Activated CD4-positive, alpha-beta memory T cell treated with anti-CD3 and anti-CD28 coated beads, Interleukin-2, amount 10 ng/mL, durations not matched to agents 7 days and 5 days (primary cell): Measurements from ENCODE around the gene CELF2. TPM values are rescaled to one million over a fixed set of nuclear protein-coding genes. Genes with fewer than 3 reads are reported as not detected.
A peak's percentile ranks its signal among the peaks of the same experiment; 100 is the strongest.

ENCODE experiments used
- CTCF ChIA-PET: fragments of 350-600 bp; sonication (Branson Sonifier 250); formaldehyde crosslinking; loops from one replicate; lab custom pipeline; 2021; ENCODE audit warnings: antibody characterized with exemption, inconsistent platforms; lab: Charles Lee
- POLR2A ChIA-PET: fragments of 350-600 bp; sonication (Branson Sonifier 250); formaldehyde crosslinking; loops from one replicate; lab custom pipeline; 2021; ENCODE audit warnings: antibody characterized with exemption; lab: Charles Lee
- DNase-seq: peaks from one replicate; pipeline ENCODE4 v3.0.0-alpha.2; 2020
- H3K27ac Mint-ChIP-seq: one replicate; pipeline ENCODE4 v1.8.0; 2021; ENCODE audit warnings: mild to moderate bottlenecking, mixed read lengths
- H3K27me3 Mint-ChIP-seq: one replicate; pipeline ENCODE4 v1.8.0; 2021; ENCODE audit warnings: mixed read lengths
- H3K36me3 Mint-ChIP-seq: one replicate; pipeline ENCODE4 v1.8.0; 2021; ENCODE audit warnings: low read depth, mixed read lengths
- H3K4me1 Mint-ChIP-seq: one replicate; pipeline ENCODE4 v1.8.0; 2021; ENCODE audit warnings: mixed read lengths
- H3K4me3 Mint-ChIP-seq: one replicate; pipeline ENCODE4 v1.8.0; 2021; ENCODE audit warnings: mild to moderate bottlenecking, mixed read lengths
- H3K9me3 Mint-ChIP-seq: one replicate; pipeline ENCODE4 v1.8.0; 2021; ENCODE audit warnings: mixed read lengths
- total RNA-seq, 2 experiments: library from RNA; stranded (reverse); gene quantifications; one replicate each; pipeline ENCODE4 v1.2.3, GENCODE V29; 2021

Gene CELF2
- total RNA-seq, 2 experiments from 2014 or later = 209 to 213 TPM

DNA sequence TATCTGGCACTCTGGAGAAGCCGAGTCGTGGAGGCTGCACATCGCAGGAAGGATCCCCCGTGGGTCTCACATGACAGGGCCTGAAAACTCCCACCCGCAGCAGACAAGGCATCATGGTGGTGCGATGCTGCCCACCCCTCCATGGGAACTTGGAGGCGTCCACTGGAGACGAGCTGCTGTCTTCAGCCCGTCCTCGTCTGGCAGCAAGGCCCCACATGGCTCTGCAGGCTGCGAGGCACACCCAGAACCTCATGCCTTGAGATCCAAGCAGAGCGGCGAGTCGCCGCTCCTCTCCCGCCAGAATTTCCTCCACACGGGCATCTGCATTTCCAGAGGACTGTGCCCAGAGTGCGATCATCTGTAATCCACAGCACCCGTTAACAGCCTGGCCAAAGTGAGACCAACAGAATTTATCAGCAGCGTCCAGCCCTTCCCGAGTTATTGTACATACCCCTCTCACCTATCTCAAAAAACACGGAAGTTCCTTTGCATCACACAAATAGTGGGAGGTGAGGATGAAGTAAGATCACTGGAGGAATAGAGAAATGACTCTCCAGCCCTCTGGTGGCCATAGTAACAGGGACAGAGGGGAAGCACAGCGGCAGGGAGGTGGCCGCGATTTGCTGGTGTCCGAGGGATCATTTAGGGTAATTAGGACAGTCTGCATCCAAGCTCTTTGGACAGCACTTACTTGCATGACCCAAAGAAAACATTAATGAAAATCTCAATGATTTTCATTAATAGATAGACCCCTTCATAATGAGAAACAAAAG is 301.3 kb downstream of the CELF2 start:
- no peaks in the 10 kb centered on the region for H3K27me3 Mint-ChIP-seq
- peaks cover 71% of the 10 kb centered on the region for H3K4me1 Mint-ChIP-seq
- peak; percentile 14 for DNase-seq
- ChIA-PET CTCF (no interaction called here), POLR2A (interaction anchor here (0.8 to 1.5 kb wide), 4 partner anchors 9 to 37 kb away, joined by 3 to 4 read pairs (median 4); no protein-coding TSS in a partner anchor)
- H3K36me3 Mint-ChIP-seq = peaks cover 100% of the 10 kb centered on the region
- H3K27ac Mint-ChIP-seq = peak overlapping the region; percentile 77
- H3K4me3 Mint-ChIP-seq = no peak overlapping the region
- no peaks in the 10 kb centered on the region for H3K9me3 Mint-ChIP-seq

GRCh38 chr10:11319990-11320602 is 302.4 kb downstream of the CELF2 start:
- peak overlapping the region; percentile 77 for H3K27ac Mint-ChIP-seq
- POLR2A ChIA-PET = interaction anchor here (0.5 to 2.1 kb wide), 5 partner anchors 8 to 1303 kb away, joined by 3 to 12 read pairs (median 4); no protein-coding TSS in a partner anchor
- H3K4me1 Mint-ChIP-seq = peaks cover 68% of the 10 kb centered on the region
- H3K27me3 Mint-ChIP-seq = no peaks in the 10 kb centered on the region
- peaks cover 100% of the 10 kb centered on the region for H3K36me3 Mint-ChIP-seq
- peak; percentile 17 for DNase-seq
- peak overlapping the region; percentile 6 for H3K4me3 Mint-ChIP-seq
- H3K9me3 Mint-ChIP-seq = no peaks in the 10 kb centered on the region
- CTCF ChIA-PET = no interaction called here

- peak; percentile 13 for DNase-seq
- peaks cover 64% of the 10 kb centered on the region for H3K4me1 Mint-ChIP-seq
- H3K4me3 Mint-ChIP-seq = no peak overlapping the region
- H3K36me3 Mint-ChIP-seq = peaks cover 100% of the 10 kb centered on the region
- H3K27me3 Mint-ChIP-seq = no peaks in the 10 kb centered on the region
- peak overlapping the region; percentile 77 for H3K27ac Mint-ChIP-seq
- POLR2A ChIA-PET = interaction anchor here (0.5 to 2.1 kb wide), 3 partner anchors 16 to 1303 kb away, joined by 3 to 12 read pairs (median 4); no protein-coding TSS in a partner anchor
- CTCF ChIA-PET = interaction anchor here (0.7 kb wide), 1 partner anchor 25 kb away, joined by 3 read pairs; no protein-coding TSS in a partner anchor
- no peaks in the 10 kb centered on the region for H3K9me3 Mint-ChIP-seq
Measured at GRCh38 chr10:11320809-11321520, 303.3 kb downstream of the CELF2 start.

GRCh38 chr10:11322698-11323097 is 305.0 kb downstream of the CELF2 start:
- H3K9me3 Mint-ChIP-seq = no peaks in the 10 kb centered on the region

DNA sequence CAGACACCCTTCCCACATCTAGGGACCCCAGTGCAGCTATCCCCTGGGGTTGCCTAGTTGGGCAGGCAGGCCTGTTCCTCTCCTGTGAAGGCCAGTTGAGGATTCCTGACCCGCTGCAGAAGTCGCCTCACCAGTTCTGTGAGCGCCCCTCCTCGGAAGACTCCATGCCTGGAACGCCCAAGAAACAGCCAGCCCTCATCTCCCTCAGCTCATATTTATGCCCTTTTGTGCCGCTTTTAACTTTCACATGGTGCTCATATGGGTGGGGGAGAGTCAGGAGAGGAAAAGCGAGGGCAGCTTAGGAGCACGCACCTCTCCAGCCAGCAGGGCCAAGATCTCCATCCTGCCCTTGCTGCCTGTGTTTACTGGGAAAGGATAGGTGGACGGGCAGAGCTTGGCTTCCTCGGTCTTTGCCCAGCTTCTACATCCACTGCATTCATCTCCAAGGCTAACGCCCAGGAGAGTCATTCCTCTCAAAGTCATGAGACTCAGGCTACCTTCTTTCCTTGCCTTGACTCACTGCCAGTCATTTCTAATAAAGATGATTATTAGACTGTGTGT is 307.2 kb downstream of the CELF2 start:
- Mint-ChIP-seq H3K36me3 (peaks cover 97% of the 10 kb centered on the region), H3K4me3 (no peak overlapping the region), H3K27me3 (no peaks in the 10 kb centered on the region), H3K27ac (peak overlapping the region; percentile 12), H3K4me1 (peaks cover 31% of the 10 kb centered on the region), H3K9me3 (no peaks in the 10 kb centered on the region)
- POLR2A ChIA-PET = interaction anchor here (0.9 kb wide), 1 partner anchor 13 kb away, joined by 5 read pairs; no protein-coding TSS in a partner anchor
- DNase-seq = no peak
- CTCF ChIA-PET = no interaction called here

More at GRCh38 chr10:11322698-11323097, 305.0 kb downstream of the CELF2 start:
- POLR2A ChIA-PET = no interaction called here
- Mint-ChIP-seq H3K4me3 (no peak overlapping the region), H3K36me3 (peaks cover 100% of the 10 kb centered on the region), H3K4me1 (peaks cover 49% of the 10 kb centered on the region), H3K27me3 (no peaks in the 10 kb centered on the region), H3K27ac (no peak overlapping the region)
- DNase-seq = no peak
- CTCF ChIA-PET = interaction anchor here (1.3 kb wide), 1 partner anchor 11 kb away, joined by 4 read pairs; no protein-coding TSS in a partner anchor

- ChIA-PET POLR2A (interaction anchor here (0.7 to 3.9 kb wide), 3 partner anchors 10 to 13 kb away, joined by 3 to 18 read pairs (median 7); no protein-coding TSS in a partner anchor), CTCF (no interaction called here)
- Mint-ChIP-seq H3K4me1 (peaks cover 27% of the 10 kb centered on the region), H3K4me3 (no peak overlapping the region), H3K27me3 (no peaks in the 10 kb centered on the region), H3K27ac (no peak overlapping the region), H3K36me3 (peaks cover 97% of the 10 kb centered on the region), H3K9me3 (no peaks in the 10 kb centered on the region)
- no peak for DNase-seq
Measured at GRCh38 chr10:11325817-11326216, 308.1 kb downstream of the CELF2 start.

DNA sequence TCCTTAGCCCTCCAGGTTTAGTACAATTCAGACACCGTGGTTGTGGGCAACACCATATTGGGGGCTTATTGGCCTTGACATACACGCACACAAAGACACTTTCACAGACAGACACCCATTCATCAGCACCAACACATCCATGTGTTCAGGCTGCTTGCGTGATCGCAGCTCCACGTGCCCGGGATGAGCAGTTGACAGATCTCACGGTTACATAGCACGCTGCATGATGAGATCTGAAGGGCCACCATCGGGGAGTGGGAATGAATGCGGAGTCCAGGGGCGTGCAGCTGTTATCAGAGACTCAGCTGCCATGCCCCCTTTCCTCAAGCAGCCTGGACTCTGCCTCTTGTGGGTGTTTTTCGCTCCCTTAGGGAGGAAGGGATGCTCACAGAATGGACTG is 308.6 kb downstream of the CELF2 start:
- peak overlapping the region; percentile 33 for H3K27ac Mint-ChIP-seq
- ChIA-PET POLR2A (interaction anchor here (0.7 to 3.9 kb wide), 3 partner anchors 9 to 13 kb away, joined by 3 to 18 read pairs (median 7); no protein-coding TSS in a partner anchor), CTCF (no interaction called here)
- DNase-seq = no peak
- peaks cover 23% of the 10 kb centered on the region for H3K4me1 Mint-ChIP-seq
- peaks cover 95% of the 10 kb centered on the region for H3K36me3 Mint-ChIP-seq
- no peak overlapping the region for H3K4me3 Mint-ChIP-seq
- H3K27me3 Mint-ChIP-seq = no peaks in the 10 kb centered on the region
- no peaks in the 10 kb centered on the region for H3K9me3 Mint-ChIP-seq

GRCh38 chr10:11326913-11327616 is 309.4 kb downstream of the CELF2 start:
- Mint-ChIP-seq H3K27me3 (no peaks in the 10 kb centered on the region), H3K9me3 (no peaks in the 10 kb centered on the region), H3K4me1 (peaks cover 19% of the 10 kb centered on the region), H3K4me3 (no peak overlapping the region), H3K36me3 (peaks cover 93% of the 10 kb centered on the region), H3K27ac (peak overlapping the region; percentile 33)
- POLR2A ChIA-PET = interaction anchor here (1.9 to 3.9 kb wide), 2 partner anchors 8 to 10 kb away, joined by 7 to 18 read pairs; no protein-coding TSS in a partner anchor
- no peak for DNase-seq
- CTCF ChIA-PET = no interaction called here

DNA sequence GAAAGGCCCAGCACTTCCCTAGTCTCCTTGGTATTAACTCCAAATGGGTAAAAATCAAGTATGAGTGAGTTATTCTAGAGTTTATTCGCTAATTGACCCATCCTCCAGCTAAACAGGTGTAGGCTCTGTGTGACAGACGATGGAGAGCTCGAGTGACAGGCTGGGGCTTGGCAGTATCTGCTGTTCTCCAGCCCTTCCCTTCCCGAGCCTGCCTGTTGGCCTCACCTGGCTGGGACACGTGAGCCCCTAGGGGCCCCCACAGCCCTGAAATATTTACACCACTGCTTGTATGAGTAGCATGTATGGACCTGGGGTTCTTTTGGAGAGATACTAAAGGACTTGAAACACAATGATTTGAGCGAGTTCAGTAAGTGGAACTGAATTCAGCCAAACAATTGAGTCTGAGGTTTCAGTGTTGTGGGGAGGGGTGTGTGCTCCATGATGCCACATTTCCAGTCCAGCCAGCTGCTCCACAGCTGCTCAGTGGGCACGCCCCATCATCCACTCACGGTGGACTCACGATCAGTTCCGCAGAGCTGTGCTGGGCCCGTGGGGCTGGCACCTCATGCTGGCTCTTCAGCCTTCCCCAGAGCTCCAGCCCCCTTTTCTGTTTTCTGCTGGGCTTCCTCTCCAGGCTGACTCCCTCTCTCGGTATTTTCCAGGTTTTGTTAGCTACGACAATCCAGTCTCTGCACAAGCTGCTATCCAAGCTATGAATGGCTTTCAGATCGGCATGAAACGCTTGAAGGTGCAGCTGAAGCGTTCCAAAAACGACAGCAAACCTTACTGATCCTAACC is 310.8 kb downstream of the CELF2 start:
- Mint-ChIP-seq H3K27ac (peak overlapping the region; percentile 9), H3K27me3 (no peaks in the 10 kb centered on the region), H3K4me1 (peaks cover 20% of the 10 kb centered on the region), H3K9me3 (no peaks in the 10 kb centered on the region), H3K36me3 (peaks cover 89% of the 10 kb centered on the region), H3K4me3 (no peak overlapping the region)
- CTCF ChIA-PET = no interaction called here
- no peak for DNase-seq
- POLR2A ChIA-PET = interaction anchor here (0.8 to 3.9 kb wide), 2 partner anchors 9 kb away, joined by 4 to 18 read pairs; no protein-coding TSS in a partner anchor

DNA sequence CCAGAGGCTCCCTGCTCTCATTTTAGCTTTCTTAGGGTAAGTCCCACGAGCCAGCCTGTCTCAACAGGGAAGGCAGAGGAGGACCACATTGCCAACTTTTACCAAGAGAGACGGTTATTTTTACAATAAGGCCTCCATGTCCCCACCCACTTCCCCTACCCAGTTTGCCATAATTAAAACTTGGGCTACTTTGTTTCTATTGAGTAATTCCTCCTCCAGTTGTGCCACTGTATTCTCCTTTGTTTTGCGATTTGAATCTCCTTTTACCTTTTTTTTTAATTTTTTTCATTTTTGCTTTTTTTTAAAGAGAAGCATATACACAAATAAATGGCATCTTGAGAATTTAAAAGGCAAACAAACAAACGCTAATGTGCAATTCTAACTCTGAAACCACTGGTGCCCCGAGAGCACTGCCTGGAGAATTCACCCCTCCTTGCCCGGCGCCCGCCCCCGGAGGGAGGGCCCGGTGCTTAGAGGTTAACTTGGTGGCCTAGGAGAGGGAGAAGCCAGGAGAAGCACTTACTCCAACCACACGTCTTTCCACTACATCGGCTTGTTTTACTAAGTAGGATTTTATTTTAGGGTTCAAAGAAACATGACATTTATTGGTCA is 311.5 kb downstream of the CELF2 start:
- Mint-ChIP-seq H3K27ac (peak overlapping the region; percentile 9), H3K27me3 (no peaks in the 10 kb centered on the region), H3K4me1 (peaks cover 22% of the 10 kb centered on the region), H3K4me3 (no peak overlapping the region), H3K36me3 (peaks cover 87% of the 10 kb centered on the region), H3K9me3 (no peaks in the 10 kb centered on the region)
- DNase-seq = no peak
- CTCF ChIA-PET = no interaction called here
- POLR2A ChIA-PET = interaction anchor here (3.9 kb wide), 1 partner anchor 8 kb away, joined by 18 read pairs; no protein-coding TSS in a partner anchor
